ENCODE results near the gene CEP97.

The CEP97 gene

GRCh38 chr3:101813817-101814440, 89.5 kb downstream of the CEP97 start:
- no peak for DNase-seq (ENCODE audit: low read depth in 2 of 2)

- no peak for DNase-seq (ENCODE audit: low read depth in 2 of 2)
Observed at GRCh38 chr3:101814835-101815234, 90.4 kb downstream of the CEP97 start.

- DNase-seq (ENCODE audit: low read depth in 2 of 2), result no peak
Observed at GRCh38 chr3:101816215-101817149, 92.1 kb downstream of the CEP97 start.

GRCh38 chr3:101817992-101818391, 93.6 kb downstream of the CEP97 start:
- no peak for DNase-seq (ENCODE audit: low read depth in 2 of 2)

- no peak for DNase-seq (ENCODE audit: low read depth in 2 of 2)
Observed at GRCh38 chr3:101819649-101820206, 95.3 kb downstream of the CEP97 start.
